ENCODE results near the gene ITIH3.

ITIH3 gene

DNA sequence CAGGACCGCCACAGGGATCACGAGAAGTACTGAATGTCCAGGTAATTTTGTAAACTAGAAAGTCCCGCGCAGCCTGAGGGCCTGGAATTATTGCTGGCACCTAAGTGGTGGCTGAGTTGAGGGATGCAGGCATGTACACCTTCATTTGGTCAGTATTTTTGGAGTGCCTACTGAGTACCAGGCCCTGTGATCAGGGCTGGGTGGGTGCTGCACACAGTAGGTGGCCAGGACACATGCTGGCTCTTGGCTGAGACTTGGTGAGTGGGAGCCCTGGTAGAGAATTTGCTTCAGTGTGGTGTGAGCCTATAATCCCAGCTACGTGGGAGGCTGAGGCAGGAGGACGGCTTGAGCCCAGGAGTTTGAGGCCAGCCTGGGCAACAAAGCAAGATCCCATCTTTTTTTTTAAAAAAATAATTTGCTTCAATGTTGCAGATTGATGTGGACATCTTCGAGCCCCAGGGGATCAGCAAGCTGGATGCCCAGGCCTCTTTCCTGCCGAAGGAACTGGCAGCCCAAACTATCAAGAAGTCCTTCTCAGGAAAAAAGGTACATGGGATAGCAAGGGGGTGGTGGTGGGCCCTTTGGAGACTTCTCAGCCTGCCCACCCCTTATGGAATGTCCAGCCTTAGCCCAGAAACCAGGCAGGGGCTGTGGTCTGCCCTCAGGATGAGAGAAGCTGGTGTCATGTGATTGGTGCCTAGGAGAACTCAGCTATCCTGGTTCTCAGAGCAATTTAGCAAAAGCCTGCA lies 14.6 kb upstream of the ITIH3 start:
- no peak for DNase-seq (ENCODE audit: low read depth in 2 of 2)

DNA sequence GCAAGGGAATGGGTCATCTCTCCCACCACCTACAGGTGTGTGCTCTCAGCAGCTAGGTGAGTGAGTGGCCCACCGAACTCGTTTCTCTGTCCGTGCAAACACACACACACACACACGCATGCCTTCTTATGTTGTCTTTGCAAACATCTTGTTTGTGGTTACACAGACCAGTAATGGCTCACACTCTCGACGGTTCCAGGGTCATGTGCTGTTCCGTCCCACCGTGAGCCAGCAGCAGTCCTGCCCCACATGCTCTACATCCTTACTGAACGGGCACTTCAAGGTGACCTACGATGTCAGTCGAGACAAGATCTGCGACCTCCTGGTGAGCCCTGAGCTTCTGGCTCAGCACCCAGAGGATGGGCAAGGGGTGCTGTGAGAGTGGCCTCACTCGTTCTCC lies 12.9 kb upstream of the ITIH3 start:
- no peak for DNase-seq (ENCODE audit: low read depth in 2 of 2)

DNA sequence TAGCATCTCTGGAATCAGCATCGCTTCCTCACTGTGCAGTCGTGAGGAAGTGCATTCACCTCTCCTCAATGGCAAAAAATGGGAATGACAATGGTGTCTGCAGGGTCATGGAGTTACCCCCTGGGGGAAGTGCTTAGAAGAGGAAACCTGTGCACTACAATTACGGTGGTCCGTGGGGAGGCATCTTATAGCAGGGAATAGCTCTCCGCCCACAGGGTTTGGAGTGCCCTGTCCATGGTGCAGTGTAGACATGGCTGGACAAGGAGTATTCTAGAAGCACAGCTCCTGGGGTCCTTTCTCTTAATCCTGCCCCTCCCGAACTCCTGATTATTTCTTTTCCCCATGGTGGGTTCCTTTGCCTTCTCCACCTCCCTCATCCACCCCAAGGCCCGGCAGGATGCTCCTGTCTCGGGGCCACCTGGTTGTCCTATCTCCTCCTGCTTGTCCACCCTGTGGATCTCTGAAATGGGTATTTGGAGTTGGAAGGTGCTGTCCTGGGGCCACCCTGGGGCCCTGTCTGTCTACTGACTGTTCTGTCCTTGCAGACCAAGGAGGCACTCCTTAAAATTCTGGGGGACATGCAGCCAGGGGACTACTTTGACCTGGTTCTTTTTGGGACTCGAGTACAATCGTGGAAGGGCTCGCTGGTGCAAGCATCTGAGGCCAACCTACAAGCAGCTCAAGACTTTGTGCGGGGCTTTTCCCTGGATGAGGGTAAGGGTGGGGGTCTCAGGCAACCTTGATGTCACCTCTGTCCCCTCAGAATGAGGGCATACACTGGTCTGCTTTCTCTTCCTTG lies 12.0 kb upstream of the ITIH3 start:
- no peak for DNase-seq (ENCODE audit: low read depth in 2 of 2)

DNA sequence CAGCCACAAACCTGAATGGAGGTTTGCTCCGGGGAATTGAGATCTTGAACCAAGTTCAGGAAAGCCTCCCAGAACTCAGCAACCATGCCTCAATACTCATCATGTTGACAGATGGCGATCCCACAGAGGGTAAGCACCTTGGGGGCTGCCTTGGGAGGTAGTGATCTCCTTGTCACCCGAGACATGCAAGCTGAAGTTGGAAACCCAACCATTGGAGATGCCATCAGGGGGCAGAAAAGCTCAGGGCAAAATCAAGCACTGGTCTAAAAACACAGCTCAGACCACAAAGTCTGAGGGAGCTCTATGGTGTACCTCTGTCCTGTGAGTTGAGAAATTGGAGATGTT lies 11.4 kb upstream of the ITIH3 start:
- DNase-seq (ENCODE audit: low read depth in 2 of 2): no peak

DNA sequence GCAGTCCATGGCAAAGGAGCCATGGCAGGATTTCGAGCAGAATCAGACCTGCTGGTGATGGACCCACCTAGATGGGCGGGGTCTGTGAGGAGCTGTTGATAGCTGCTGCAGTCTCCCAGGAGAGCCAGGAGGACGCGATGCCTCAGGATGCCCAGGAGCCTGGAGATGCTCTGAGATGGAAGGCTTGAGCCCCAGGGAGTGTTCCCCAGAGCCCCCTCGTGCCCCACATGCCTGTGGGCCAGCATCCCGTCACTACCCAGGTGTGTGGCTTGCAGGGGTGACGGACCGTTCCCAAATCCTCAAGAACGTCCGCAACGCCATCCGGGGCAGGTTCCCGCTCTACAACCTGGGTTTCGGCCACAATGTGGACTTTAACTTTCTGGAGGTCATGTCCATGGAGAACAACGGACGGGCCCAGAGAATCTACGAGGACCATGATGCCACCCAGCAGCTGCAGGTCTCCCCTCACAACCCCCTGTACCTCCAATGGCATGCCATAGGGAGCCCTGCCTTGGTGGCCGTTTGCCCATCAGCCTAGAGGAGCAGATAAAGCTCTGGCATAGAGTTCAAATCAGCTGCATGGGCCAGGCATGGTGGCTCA lies 10.5 kb upstream of the ITIH3 start:
- DNase-seq (ENCODE audit: low read depth in 2 of 2): no peak

DNA sequence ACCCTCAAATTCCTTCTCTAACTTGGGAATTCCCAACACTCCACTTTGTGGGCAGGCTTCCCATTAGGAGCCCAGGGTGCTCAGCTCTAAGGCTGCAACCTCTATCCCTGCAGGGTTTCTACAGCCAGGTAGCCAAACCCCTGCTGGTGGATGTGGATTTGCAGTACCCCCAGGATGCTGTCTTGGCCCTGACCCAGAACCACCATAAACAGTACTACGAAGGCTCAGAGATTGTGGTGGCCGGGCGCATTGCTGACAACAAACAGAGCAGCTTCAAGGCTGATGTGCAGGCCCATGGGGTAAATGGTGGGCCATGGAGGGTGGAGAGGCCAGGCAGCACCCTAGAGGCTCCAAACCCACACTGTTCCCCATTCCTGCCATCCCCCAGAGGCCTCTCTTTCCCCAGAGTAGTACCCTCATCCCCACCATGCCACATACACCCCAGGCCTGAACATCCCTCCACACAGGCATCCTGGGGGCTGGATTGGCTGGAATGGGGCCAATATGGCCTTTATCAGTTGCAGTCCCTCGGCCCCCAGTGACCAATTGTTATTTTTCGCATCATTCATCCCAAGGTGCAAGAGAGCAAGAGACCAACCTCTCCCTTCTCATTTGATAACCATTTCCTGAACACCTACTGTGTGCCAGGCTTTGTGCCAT lies 9.5 kb upstream of the ITIH3 start:
- DNase-seq (ENCODE audit: low read depth in 2 of 2): no peak

DNA sequence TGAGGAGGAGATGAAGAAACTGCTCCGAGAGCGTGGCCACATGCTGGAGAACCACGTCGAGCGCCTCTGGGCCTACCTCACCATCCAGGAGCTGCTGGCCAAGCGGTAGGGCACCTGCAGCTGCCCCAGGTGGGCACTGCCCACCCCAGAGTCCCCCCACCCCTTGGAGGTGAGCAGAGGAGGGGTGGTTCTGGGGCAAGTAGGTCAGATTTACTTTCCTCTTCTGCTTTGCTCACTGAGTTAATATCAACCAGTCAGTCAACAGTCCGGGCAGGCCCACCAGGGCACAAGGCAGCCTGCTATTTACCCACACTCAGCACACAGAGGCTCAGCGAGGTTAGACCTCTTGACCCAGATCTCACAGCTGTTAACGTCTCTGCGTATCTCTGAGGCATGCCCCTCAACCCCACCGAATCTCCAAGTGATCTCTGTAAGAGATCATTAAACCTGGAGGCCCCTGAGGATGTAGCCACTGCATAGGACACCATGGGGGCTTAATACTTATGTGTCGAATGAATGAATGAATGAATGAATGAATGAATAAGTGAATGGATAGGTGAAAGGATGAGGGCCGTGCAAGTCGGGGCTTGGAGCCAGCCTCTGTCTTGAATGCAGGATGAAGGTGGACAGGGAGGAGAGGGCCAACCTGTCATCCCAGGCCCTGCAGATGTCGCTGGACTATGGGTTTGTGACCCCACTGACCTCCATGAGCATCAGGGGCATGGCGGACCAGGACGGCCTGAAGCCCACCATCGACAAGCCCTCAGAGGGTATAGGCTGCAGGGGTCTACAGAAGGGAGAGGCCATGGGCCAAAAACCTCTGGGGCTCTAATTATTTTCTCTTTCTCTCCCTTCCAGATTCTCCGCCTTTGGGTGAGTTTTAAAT lies 8.0 kb upstream of the ITIH3 start:
- DNase-seq (ENCODE audit: low read depth in 2 of 2): no peak

DNA sequence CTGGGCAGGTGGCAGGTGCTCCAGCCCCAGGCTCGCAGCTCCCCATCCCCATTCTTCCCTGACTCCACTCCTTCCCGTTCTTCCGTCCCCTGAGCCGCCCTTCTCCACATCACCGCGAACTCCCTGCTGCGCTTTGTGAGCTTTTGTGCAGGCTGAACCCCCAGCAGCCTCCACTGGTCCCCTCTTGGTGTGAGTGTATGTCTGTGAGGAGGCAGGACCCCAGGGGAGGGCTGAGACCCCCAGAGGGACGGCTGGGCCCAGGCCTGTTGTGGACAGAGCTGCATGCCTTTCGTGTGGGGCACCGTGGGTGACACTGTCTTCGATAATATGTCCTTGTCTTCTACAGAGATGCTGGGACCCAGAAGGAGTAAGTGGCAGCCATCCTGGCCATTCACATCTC lies 7.3 kb upstream of the ITIH3 start:
- no peak for DNase-seq (ENCODE audit: low read depth in 2 of 2)

DNA sequence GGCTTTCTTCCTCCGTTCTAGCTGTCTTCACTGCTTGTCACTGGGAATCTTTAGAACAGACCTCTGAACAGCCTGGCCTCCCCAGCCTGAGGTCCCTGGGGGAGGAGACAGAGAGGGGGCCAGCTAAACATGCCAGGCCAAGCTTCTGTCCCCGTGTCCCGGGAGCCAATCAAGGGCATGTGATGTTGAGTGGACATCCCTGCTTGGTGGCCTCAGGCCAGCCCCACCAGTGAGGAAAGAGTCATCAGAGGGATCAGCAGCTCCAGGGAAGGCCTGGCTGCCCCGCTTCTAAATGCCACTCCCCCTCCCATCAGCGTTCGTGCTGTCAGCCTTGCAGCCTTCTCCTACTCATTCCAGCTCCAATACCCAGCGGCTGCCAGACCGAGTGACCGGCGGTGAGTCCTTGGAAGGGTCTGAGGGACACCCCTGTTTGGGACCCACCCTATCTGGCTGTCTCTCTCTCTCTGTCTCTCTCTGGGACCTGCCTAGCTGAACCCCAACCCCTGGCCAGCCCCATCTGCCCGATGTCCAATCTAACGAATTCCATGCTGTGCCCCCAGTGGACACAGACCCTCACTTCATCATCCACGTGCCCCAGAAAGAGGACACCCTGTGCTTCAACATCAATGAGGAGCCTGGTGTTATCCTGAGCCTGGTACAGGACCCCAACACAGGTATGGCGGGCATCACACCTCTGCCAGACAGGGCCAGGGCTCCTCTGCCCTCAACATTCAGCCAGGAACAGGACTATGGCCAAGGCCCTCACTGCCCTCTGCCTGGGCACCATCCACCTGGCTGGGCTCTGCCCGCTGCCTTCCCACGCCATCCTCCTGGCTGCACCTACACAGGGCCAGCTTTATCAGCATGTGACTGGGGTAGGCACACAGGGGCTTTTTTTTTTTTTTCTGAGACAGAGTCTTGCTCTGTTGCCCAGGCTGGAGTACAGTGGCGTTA lies 6.6 kb upstream of the ITIH3 start:
- DNase-seq (ENCODE audit: low read depth in 2 of 2): no peak

DNA sequence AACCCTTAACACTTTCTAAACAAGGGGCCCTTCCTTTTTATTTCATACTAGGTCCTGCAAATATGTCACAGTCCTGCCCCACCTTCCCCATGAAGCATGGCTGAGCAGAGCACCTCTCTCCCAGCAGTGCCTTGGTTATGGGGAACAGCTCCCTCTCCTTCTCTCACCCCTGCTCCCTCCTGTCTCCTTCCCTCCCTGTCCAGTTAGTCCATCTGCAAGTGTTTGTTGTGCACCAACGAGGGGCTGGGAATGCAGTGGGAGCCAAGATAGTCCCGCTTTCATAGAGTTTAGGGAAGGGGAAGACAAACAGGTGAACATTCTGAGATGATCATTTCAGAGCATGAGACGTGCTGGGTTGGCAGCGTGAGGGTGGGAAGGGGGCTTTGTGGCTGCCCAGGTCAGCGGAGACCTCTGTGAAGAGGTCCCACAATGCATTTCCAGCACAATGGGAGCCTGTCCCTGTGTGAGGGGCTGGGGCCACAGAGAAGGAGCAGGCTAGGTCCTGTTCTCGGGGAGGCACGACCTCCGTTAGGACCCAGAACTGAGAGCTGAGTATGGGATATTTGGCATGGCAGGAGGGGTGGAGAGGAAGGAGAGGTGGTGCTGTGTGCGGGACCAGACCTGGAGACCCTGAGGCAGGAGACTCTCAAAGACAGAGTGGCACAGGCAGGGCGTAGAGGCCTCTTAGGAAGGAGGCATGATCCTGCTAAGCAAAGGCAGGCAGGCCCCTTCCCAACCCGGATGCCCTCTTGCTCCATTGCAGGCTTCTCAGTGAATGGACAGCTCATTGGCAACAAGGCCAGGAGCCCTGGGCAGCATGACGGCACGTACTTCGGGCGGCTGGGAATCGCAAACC lies 5.5 kb upstream of the ITIH3 start:
- DNase-seq (ENCODE audit: low read depth in 2 of 2): no peak

DNA sequence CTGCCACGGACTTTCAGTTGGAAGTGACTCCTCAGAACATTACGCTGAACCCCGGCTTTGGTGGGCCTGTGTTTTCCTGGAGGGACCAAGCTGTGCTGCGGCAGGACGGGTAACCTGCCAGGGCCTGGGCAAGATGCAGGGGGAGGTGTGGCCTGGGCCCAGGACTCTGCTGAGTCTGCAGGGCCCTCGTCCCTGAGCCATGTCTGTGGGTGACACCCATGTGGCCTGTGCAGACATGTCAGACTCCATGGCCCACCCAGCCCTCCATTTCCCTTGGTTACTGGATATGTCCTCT lies 4.9 kb upstream of the ITIH3 start:
- no peak for DNase-seq (ENCODE audit: low read depth in 2 of 2)

DNA sequence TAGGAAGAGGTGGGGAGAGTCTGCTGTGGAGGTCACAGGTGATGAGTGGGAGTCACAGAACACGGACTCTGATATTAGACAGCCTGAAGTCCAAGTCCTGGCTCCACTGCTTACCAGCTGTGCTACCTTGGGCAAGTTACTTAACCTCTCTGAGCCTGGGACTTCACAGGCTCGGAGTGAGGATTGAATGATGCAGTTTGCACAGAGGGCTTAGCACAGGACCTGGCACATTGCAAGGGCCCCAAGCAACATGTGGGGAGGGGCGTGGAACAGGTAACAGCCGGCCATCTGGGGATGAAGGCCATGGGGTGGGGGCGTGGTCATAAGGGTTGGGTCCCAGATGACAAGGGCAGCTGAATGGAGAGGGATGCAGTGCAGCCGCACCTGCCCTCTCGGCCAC lies 4.3 kb upstream of the ITIH3 start:
- DNase-seq (ENCODE audit: low read depth in 2 of 2): no peak

DNA sequence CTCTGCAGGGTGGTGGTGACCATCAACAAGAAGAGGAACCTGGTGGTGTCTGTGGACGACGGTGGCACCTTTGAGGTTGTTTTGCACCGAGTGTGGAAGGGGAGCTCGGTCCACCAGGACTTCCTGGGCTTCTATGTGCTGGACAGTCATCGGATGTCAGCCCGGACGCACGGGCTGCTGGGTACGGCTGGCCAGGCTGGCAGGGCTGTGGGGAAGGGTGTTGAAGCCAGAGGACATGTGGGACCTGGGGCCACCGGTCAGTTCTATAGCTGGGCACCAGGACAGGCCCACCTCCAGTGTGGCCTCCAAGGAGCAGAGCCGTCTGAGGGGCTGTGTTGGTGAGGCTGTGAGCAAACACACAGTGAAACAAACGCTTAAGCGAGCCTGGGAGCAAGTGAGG lies 3.9 kb upstream of the ITIH3 start:
- no peak for DNase-seq (ENCODE audit: low read depth in 2 of 2)

DNA sequence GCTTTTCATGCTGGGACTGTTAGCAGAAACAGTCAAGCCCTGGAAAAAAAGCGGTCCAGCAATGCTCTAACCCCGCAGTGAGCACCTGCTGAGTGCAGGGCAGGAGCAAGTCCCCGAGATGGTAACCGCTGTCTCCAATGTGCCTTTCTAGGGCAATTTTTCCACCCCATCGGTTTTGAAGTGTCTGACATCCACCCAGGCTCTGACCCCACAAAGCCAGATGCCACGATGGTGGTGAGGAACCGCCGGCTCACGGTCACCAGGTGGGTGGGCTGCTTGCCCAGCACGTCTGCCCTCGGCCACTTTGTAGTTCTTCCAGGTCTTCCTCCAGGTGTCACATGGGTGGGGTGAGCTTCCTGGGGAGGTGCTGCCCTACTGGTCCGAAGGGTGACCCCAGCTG lies 3.2 kb upstream of the ITIH3 start:
- DNase-seq (ENCODE audit: low read depth in 2 of 2): no peak

DNA sequence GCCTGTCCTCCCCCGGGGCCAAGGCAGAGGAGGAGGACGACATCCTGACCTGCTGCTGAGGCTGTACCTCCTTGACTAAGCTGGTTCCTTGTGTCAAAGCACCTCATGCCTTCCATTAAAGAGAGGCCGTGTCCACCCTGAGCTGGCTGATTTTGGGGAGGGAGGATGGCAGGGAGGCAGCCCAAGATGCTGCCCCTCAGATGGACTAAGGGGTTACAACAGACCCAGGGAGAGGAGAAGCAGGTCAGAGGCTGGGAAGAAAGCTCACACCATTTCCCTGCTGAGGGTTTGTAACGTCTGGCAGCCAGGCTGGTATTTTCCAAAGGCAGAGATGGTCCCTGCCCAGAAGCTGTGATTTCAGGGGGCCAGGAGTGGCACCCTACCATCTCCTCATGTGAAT lies 2.7 kb upstream of the ITIH3 start:
- DNase-seq (ENCODE audit: low read depth in 2 of 2): no peak

DNA sequence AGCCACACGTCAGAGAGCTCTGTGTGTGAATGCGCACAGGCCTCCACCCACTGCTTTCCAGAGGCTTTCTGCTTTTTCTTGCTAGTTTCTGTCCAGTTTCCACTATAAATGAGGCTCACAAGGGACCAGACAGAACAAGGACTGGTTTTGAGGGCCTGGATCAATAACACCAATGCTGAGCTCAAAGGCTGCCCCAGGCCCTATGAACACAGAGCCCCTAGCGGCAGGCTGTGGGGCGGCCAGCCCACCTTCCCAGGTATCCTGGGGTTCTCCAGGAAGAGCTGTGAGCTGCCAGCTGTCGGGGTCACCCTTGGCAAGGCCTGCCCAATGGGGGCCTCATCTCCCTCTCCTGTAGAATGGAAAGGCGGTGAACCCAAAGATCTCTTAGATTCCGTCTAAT lies 2.2 kb upstream of the ITIH3 start:
- no peak for DNase-seq (ENCODE audit: low read depth in 2 of 2)

DNA sequence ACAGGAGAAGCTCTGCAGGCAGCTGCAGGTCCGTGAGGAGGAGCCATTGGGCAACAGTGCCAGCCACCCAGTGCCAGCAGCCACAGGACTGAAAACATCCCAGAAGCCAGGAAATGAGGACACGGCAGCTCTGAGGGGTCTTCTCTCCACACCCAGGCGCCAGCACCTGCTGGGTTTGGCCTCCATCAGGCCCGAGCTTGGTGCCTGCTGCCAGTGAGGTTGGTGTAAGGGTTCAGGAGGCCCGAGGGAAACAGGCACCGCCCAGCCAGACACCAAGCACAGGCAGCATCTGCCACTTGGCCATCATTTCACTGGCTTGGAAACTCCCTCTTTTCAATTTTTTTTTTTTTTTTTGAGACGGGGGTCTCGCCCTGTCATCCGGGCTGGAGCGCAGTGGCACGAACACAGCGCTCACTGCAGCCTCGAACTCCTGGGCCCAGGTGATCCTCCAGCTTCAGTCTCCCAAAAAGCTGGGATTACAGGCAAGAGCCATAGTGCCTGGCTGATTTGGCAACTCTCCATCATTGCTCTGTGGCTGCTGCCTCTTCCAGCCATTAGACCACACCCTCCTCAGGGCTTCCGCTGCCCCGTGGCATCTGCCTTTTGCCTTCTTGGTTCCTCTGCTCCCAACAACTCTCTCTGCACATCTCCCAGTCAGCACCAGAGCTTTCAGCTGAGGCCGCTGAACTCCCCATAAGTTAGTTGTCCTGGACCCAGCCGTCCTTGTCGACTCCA lies 1.5 kb upstream of the ITIH3 start:
- DNase-seq (ENCODE audit: low read depth in 2 of 2): no peak

DNA sequence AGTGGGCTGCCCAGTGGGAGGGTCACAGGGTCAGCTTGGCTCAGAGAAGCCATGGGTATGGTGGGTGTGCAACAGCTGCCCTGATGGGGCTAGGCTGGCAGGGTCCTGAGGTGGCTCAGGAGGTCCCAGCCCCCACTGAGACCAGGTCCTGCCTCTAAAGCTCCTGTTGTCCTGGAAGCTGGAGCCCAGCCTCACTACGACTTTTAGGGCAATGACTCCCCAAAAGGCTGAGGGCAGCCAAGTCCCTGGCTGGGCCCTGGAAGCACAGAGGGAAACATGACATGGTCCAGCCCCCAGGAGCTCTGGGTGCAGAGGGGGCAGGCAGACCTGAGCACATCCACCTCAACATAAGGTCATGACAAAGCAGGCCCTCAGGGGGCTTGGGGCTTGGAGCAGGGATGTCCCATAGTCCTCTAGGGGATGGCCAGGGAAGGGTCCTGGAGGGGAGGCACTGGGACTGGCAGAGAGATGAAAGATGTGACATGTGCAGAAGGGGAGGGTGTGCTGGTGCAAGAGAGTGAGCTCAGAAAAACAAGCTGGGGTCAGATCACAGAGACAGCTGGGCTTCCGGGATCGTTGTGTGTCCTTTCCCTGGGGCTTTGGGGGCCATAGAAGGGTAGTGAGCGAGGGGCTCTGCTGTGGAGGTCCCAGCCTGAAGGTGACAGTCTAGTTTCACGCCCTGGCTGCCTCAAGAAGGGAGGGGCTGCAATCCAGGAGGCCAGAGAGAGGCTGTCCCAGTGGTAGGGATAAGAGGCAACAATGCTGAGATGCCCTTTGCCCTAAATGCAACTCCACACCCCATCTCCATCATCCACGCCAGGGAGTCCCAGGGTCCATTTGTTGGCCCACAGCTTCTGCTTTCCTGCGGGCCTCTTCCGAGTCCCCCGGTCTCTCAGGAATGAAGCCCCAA lies 639 bp upstream of the ITIH3 start:
- no peak for DNase-seq (ENCODE audit: low read depth in 2 of 2)
